Measurements from ENCODE around the gene SREBF1.

Gene SREBF1

GRCh38 chr17:17798010-17798556, 38.7 kb downstream of the SREBF1 start:
- no peak for DNase-seq (ENCODE audit: low spot score)
- peaks cover 10% of the 10 kb centered on the region for H3K4me1 Mint-ChIP-seq (ENCODE audit: low read depth)
- H3K27me3 Mint-ChIP-seq (ENCODE audit: low read depth): no peaks in the 10 kb centered on the region
- no peaks in the 10 kb centered on the region for H3K9me3 Mint-ChIP-seq
- no peak overlapping the region for H3K4me3 Mint-ChIP-seq
- peak overlapping the region; percentile 31 for H3K27ac Mint-ChIP-seq
- H3K36me3 Mint-ChIP-seq (ENCODE audit: low read depth): peaks cover 7% of the 10 kb centered on the region

- DNase-seq (ENCODE audit: low spot score): no peak
- no peaks in the 10 kb centered on the region for H3K27me3 Mint-ChIP-seq (ENCODE audit: low read depth)
- H3K4me1 Mint-ChIP-seq (ENCODE audit: low read depth): peaks cover 18% of the 10 kb centered on the region
- no peaks in the 10 kb centered on the region for H3K9me3 Mint-ChIP-seq
- no peak overlapping the region for H3K27ac Mint-ChIP-seq
- peaks cover 7% of the 10 kb centered on the region for H3K36me3 Mint-ChIP-seq (ENCODE audit: low read depth)
- no peak overlapping the region for H3K4me3 Mint-ChIP-seq
These were observed 39.5 kb downstream of the SREBF1 start for GRCh38 chr17:17797119-17797809.

- DNase-seq (ENCODE audit: low spot score): no peak
- Mint-ChIP-seq H3K4me1 (ENCODE audit: low read depth) (peaks cover 22% of the 10 kb centered on the region), H3K27ac (no peak overlapping the region), H3K27me3 (ENCODE audit: low read depth) (no peaks in the 10 kb centered on the region), H3K4me3 (no peak overlapping the region), H3K9me3 (no peaks in the 10 kb centered on the region), H3K36me3 (ENCODE audit: low read depth) (peaks cover 7% of the 10 kb centered on the region)
These were observed 40.1 kb downstream of the SREBF1 start for GRCh38 chr17:17796787-17797061.

- peaks cover 22% of the 10 kb centered on the region for H3K4me1 Mint-ChIP-seq (ENCODE audit: low read depth)
- H3K4me3 Mint-ChIP-seq: no peak overlapping the region
- H3K27ac Mint-ChIP-seq: no peak overlapping the region
- no peaks in the 10 kb centered on the region for H3K9me3 Mint-ChIP-seq
- no peaks in the 10 kb centered on the region for H3K27me3 Mint-ChIP-seq (ENCODE audit: low read depth)
- no peak for DNase-seq (ENCODE audit: low spot score)
- peaks cover 7% of the 10 kb centered on the region for H3K36me3 Mint-ChIP-seq (ENCODE audit: low read depth)
These were observed 40.6 kb downstream of the SREBF1 start for GRCh38 chr17:17795946-17796786.

GRCh38 chr17:17795296-17795695, 41.5 kb downstream of the SREBF1 start:
- Mint-ChIP-seq H3K36me3 (ENCODE audit: low read depth) (peaks cover 7% of the 10 kb centered on the region), H3K4me3 (no peak overlapping the region), H3K27me3 (ENCODE audit: low read depth) (no peaks in the 10 kb centered on the region), H3K4me1 (ENCODE audit: low read depth) (peaks cover 22% of the 10 kb centered on the region), H3K27ac (no peak overlapping the region), H3K9me3 (no peaks in the 10 kb centered on the region)
- DNase-seq (ENCODE audit: low spot score): no peak

GRCh38 chr17:17794382-17794781, 42.4 kb downstream of the SREBF1 start:
- no peaks in the 10 kb centered on the region for H3K27me3 Mint-ChIP-seq (ENCODE audit: low read depth)
- peaks cover 7% of the 10 kb centered on the region for H3K36me3 Mint-ChIP-seq (ENCODE audit: low read depth)
- H3K4me3 Mint-ChIP-seq: no peak overlapping the region
- H3K9me3 Mint-ChIP-seq: no peaks in the 10 kb centered on the region
- H3K27ac Mint-ChIP-seq: peak overlapping the region; percentile 41
- peaks cover 22% of the 10 kb centered on the region for H3K4me1 Mint-ChIP-seq (ENCODE audit: low read depth)
- no peak for DNase-seq (ENCODE audit: low spot score)

- Mint-ChIP-seq H3K27ac (peak overlapping the region; percentile 80), H3K36me3 (ENCODE audit: low read depth) (peaks cover 7% of the 10 kb centered on the region), H3K27me3 (ENCODE audit: low read depth) (no peaks in the 10 kb centered on the region), H3K4me3 (peak overlapping the region; percentile 56), H3K4me1 (ENCODE audit: low read depth) (peaks cover 22% of the 10 kb centered on the region), H3K9me3 (no peaks in the 10 kb centered on the region)
- no peak for DNase-seq (ENCODE audit: low spot score)
These were observed 43.2 kb downstream of the SREBF1 start for GRCh38 chr17:17793378-17794214.

GRCh38 chr17:17792551-17793377, 44.0 kb downstream of the SREBF1 start:
- Mint-ChIP-seq H3K27me3 (ENCODE audit: low read depth) (no peaks in the 10 kb centered on the region), H3K4me3 (peak overlapping the region; percentile 56), H3K27ac (peak overlapping the region; percentile 80), H3K9me3 (no peaks in the 10 kb centered on the region), H3K36me3 (ENCODE audit: low read depth) (peaks cover 7% of the 10 kb centered on the region), H3K4me1 (ENCODE audit: low read depth) (peaks cover 22% of the 10 kb centered on the region)
- DNase-seq (ENCODE audit: low spot score): peak; percentile 60

GRCh38 chr17:17792037-17792550, 44.7 kb downstream of the SREBF1 start:
- peaks cover 22% of the 10 kb centered on the region for H3K4me1 Mint-ChIP-seq (ENCODE audit: low read depth)
- H3K27me3 Mint-ChIP-seq (ENCODE audit: low read depth): no peaks in the 10 kb centered on the region
- peak overlapping the region; percentile 49 for H3K27ac Mint-ChIP-seq
- peaks cover 7% of the 10 kb centered on the region for H3K36me3 Mint-ChIP-seq (ENCODE audit: low read depth)
- no peak for DNase-seq (ENCODE audit: low spot score)
- no peaks in the 10 kb centered on the region for H3K9me3 Mint-ChIP-seq
- peak overlapping the region; percentile 52 for H3K4me3 Mint-ChIP-seq

GRCh38 chr17:17790637-17791464, 45.9 kb downstream of the SREBF1 start:
- Mint-ChIP-seq H3K36me3 (ENCODE audit: low read depth) (peaks cover 7% of the 10 kb centered on the region), H3K4me1 (ENCODE audit: low read depth) (peaks cover 22% of the 10 kb centered on the region), H3K4me3 (no peak overlapping the region), H3K27ac (no peak overlapping the region), H3K27me3 (ENCODE audit: low read depth) (no peaks in the 10 kb centered on the region), H3K9me3 (no peaks in the 10 kb centered on the region)
- no peak for DNase-seq (ENCODE audit: low spot score)

- peak overlapping the region; percentile 49 for H3K27ac Mint-ChIP-seq
- peaks cover 4% of the 10 kb centered on the region for H3K27me3 Mint-ChIP-seq (ENCODE audit: low read depth)
- DNase-seq (ENCODE audit: low spot score): no peak
- H3K36me3 Mint-ChIP-seq (ENCODE audit: low read depth): peaks cover 8% of the 10 kb centered on the region
- H3K9me3 Mint-ChIP-seq: no peaks in the 10 kb centered on the region
- H3K4me3 Mint-ChIP-seq: no peak overlapping the region
- peaks cover 24% of the 10 kb centered on the region for H3K4me1 Mint-ChIP-seq (ENCODE audit: low read depth)
These were observed 46.8 kb downstream of the SREBF1 start for GRCh38 chr17:17789828-17790636.

- no peak overlapping the region for H3K4me3 Mint-ChIP-seq
- peaks cover 10% of the 10 kb centered on the region for H3K36me3 Mint-ChIP-seq (ENCODE audit: low read depth)
- peak overlapping the region; percentile 49 for H3K27ac Mint-ChIP-seq
- DNase-seq (ENCODE audit: low spot score): no peak
- H3K27me3 Mint-ChIP-seq (ENCODE audit: low read depth): peaks cover 8% of the 10 kb centered on the region
- no peaks in the 10 kb centered on the region for H3K9me3 Mint-ChIP-seq
- H3K4me1 Mint-ChIP-seq (ENCODE audit: low read depth): peaks cover 27% of the 10 kb centered on the region
These were observed 47.4 kb downstream of the SREBF1 start for GRCh38 chr17:17789410-17789809.
